ENCODE results near the gene USHBP1.
A peak's percentile ranks its signal among the peaks of the same experiment; 100 is the strongest.

The USHBP1 gene

DNA sequence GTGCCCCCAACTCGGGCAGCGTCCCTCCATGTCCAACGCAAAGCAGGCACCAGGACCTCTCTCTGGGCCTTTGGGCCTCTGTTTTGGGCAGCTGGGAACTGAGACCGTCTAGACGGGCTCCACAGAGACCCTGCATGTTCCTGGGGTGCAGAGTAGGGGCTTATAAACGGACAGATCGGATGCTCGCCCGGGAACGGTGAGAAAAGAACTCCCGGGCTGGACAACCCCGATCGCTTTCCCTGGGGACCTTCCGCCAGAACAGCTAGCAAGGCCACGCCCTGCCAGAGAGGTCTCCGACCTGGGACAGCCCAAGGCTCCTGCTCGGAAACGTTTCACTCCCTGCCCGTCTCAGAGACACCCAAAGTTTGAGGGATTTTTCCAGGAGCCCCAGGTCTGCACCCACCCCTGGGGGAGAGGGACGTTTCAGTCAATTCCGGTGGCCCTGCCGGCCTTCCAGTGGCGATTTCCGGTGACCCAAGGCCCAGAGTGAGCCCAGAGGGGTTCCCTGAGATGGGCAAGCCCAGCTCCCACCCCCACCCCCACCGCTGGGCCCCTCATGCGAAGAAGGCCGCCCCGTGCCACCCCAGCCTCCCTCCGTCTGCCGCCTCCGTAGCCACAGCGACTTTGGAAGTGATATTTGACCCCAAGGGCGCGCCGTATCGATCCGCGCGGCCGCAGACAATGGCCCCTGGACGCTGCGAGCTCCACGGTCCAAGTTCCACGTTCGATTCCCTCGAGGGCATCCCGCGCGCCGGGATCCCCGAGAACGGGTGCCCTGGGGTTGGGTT, 20.5 kb downstream of the USHBP1 start:
- peak overlapping the region; percentile 25 for H3K27ac Mint-ChIP-seq

DNA sequence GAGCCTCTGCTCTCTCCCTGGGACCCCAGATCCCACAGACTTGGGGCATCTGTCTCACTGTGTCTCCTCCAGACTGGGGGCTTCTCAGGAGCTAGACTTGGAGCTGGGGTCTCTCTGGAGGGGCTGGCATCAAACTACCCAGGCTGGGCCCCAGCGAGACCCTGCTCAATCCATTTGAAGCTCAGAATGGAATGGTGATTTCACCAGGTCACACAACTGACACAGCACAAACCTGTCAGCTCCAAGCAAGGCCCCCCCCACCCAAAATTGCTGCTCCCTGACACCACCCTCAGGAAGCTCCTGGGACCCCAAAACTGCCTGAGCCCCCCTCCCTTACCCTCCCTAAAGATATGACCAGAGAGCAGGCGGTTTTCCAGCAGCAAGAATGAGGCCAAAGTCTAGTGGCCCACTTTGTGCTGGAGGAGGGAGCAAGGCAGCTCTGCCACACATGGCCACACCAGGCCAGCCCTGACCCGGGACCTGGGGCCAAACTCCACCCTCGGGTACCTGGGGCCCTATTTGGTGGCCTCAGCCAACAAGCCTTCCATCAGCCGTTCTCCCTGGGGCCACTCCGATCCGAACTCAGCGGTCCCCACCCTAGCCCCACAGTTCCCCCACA, 21.2 kb downstream of the USHBP1 start:
- Mint-ChIP-seq H3K4me1 (peaks cover 16% of the 10 kb centered on the region), H3K27me3 (no peaks in the 10 kb centered on the region), H3K4me3 (peak overlapping the region; percentile 37), H3K36me3 (no peaks in the 10 kb centered on the region), H3K9me3 (no peaks in the 10 kb centered on the region), H3K27ac (peak overlapping the region; percentile 76)
- ATAC-seq (ENCODE audit: low read depth) (no peak), DNase-seq (ENCODE audit: low spot score in 2 of 2) (no peak)

More for the DNA sequence above, 20.5 kb downstream of the USHBP1 start:
- Mint-ChIP-seq H3K4me3 (peak overlapping the region; percentile 71), H3K9me3 (no peaks in the 10 kb centered on the region), H3K36me3 (no peaks in the 10 kb centered on the region), H3K27me3 (no peaks in the 10 kb centered on the region), H3K4me1 (peaks cover 16% of the 10 kb centered on the region)
- DNase-seq (ENCODE audit: low spot score in 2 of 2): no peak
- ATAC-seq (ENCODE audit: low read depth): no peak

- no peak for DNase-seq (ENCODE audit: low spot score in 2 of 2)
- H3K27me3 Mint-ChIP-seq: no peaks in the 10 kb centered on the region
Observed at GRCh38 chr19:17242431-17243208, 21.9 kb downstream of the USHBP1 start.

DNA sequence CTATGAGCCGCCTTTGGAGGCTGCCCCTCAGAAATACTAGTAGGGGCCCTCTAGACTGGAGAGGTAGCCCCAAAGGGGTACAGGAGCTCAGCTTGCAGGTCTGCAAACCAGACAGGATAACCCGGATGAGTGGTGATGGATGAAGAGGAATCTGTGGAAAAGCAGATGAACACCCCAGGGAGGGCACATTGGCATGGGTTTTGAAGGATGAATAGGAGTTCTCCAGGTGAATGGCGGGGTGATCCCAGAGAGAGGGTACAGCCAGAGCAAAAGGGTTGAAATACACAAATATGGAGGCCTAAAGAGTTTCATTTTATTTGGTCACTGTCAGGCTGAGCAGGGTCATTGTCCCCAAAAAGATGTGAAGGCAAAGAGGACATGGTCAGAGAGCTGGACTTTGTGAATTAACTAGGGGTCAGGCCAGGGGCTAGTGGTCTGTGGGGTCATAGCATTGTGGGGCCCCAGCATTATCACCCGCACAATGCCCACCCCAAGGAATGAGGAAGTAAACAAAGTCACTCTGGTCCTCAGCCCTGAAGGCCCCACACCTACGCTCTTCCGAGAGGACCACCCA, 23.6 kb downstream of the USHBP1 start:
- no peaks in the 10 kb centered on the region for H3K36me3 Mint-ChIP-seq
- no peak for DNase-seq (ENCODE audit: low spot score in 2 of 2)
- H3K27me3 Mint-ChIP-seq: no peaks in the 10 kb centered on the region
- H3K4me1 Mint-ChIP-seq: peaks cover 8% of the 10 kb centered on the region
- no peak for ATAC-seq (ENCODE audit: low read depth)
- H3K4me3 Mint-ChIP-seq: no peak overlapping the region
- no peak overlapping the region for H3K27ac Mint-ChIP-seq
- H3K9me3 Mint-ChIP-seq: no peaks in the 10 kb centered on the region

More at GRCh38 chr19:17242431-17243208, 21.9 kb downstream of the USHBP1 start:
- Mint-ChIP-seq H3K36me3 (no peaks in the 10 kb centered on the region), H3K9me3 (no peaks in the 10 kb centered on the region), H3K4me1 (peaks cover 16% of the 10 kb centered on the region), H3K4me3 (no peak overlapping the region), H3K27ac (peak overlapping the region; percentile 76)
- ATAC-seq (ENCODE audit: low read depth): no peak

GRCh38 chr19:17240062-17240752, 24.3 kb downstream of the USHBP1 start:
- Mint-ChIP-seq H3K36me3 (no peaks in the 10 kb centered on the region), H3K27me3 (no peaks in the 10 kb centered on the region), H3K4me3 (no peak overlapping the region), H3K9me3 (no peaks in the 10 kb centered on the region), H3K4me1 (peaks cover 8% of the 10 kb centered on the region), H3K27ac (no peak overlapping the region)
- DNase-seq (ENCODE audit: low spot score in 2 of 2): no peak
- no peak for ATAC-seq (ENCODE audit: low read depth)

GRCh38 chr19:17237747-17238706, 26.5 kb downstream of the USHBP1 start:
- Mint-ChIP-seq H3K27ac (no peak overlapping the region), H3K4me1 (peaks cover 6% of the 10 kb centered on the region), H3K36me3 (no peaks in the 10 kb centered on the region), H3K4me3 (peak overlapping the region; percentile 55), H3K27me3 (no peaks in the 10 kb centered on the region), H3K9me3 (no peaks in the 10 kb centered on the region)
- ATAC-seq (ENCODE audit: low read depth): no peak
- no peak for DNase-seq (ENCODE audit: low spot score in 2 of 2)

- no peaks in the 10 kb centered on the region for H3K27me3 Mint-ChIP-seq
- ATAC-seq (ENCODE audit: low read depth) (no peak), DNase-seq (ENCODE audit: low spot score in 2 of 2) (no peak)
- H3K4me1 Mint-ChIP-seq: peaks cover 2% of the 10 kb centered on the region
- H3K27ac Mint-ChIP-seq: no peak overlapping the region
- H3K4me3 Mint-ChIP-seq: peak overlapping the region; percentile 55
- no peaks in the 10 kb centered on the region for H3K9me3 Mint-ChIP-seq
- peaks cover under 1% of the 10 kb centered on the region for H3K36me3 Mint-ChIP-seq
Observed at GRCh38 chr19:17236811-17237543, 27.6 kb downstream of the USHBP1 start.

GRCh38 chr19:17235971-17236777, 28.4 kb downstream of the USHBP1 start:
- no peak for DNase-seq (ENCODE audit: low spot score in 2 of 2)
- peaks cover 2% of the 10 kb centered on the region for H3K4me1 Mint-ChIP-seq
- H3K9me3 Mint-ChIP-seq: no peaks in the 10 kb centered on the region
- H3K36me3 Mint-ChIP-seq: peaks cover 2% of the 10 kb centered on the region
- peak; percentile 2 for ATAC-seq (ENCODE audit: low read depth)
- H3K27ac Mint-ChIP-seq: no peak overlapping the region
- no peaks in the 10 kb centered on the region for H3K27me3 Mint-ChIP-seq
- peak overlapping the region; percentile 60 for H3K4me3 Mint-ChIP-seq

DNA sequence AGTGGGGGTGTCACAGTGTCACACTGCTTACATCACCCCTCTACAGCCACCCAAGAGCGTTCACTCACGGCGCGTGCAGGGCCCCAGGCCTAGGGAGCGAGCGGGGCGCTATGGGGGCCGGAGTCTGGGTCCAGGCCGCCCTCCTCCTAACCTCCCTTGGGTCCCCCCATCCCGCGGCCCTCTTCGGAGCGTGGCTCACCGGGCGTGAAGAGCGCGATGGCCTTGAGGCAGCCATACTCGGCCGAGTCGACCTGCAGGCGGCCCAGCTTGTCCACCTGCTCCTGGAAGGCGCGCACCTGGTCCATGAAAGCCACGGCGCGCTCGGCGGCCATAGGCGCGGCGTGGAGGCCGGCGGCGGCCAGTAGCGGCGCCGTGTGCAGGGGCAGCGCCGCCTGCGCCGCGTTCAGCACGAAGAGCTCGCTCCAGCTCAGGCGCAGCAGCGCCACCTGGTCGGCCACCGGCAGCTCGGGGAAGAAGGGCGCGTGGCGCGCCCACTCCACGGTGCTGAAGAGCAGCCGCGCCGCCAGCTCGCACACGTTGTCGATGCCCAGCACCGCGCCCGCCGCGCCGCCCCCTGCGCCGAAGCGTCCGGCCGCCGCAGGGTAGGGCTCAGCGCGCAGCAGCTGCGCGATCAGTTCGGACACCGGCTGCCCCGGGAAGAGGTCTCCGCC, 29.1 kb downstream of the USHBP1 start:
- Mint-ChIP-seq H3K4me3 (peak overlapping the region; percentile 60), H3K4me1 (peaks cover 2% of the 10 kb centered on the region), H3K9me3 (no peaks in the 10 kb centered on the region), H3K36me3 (peaks cover 2% of the 10 kb centered on the region), H3K27ac (no peak overlapping the region), H3K27me3 (no peaks in the 10 kb centered on the region)
- DNase-seq (ENCODE audit: low spot score in 2 of 2): peak; percentile 61 to 72
- ATAC-seq (ENCODE audit: low read depth): peak; percentile 92

- peak; percentile 65 for ATAC-seq (ENCODE audit: low read depth)
- peaks cover 2% of the 10 kb centered on the region for H3K4me1 Mint-ChIP-seq
- H3K27ac Mint-ChIP-seq: no peak overlapping the region
- no peaks in the 10 kb centered on the region for H3K27me3 Mint-ChIP-seq
- peak overlapping the region; percentile 60 for H3K4me3 Mint-ChIP-seq
- peak; percentile 49 to 66 for DNase-seq (ENCODE audit: low spot score in 2 of 2)
- H3K9me3 Mint-ChIP-seq: no peaks in the 10 kb centered on the region
- H3K36me3 Mint-ChIP-seq: peaks cover 2% of the 10 kb centered on the region
Observed at GRCh38 chr19:17234911-17235299, 29.6 kb downstream of the USHBP1 start.

DNA sequence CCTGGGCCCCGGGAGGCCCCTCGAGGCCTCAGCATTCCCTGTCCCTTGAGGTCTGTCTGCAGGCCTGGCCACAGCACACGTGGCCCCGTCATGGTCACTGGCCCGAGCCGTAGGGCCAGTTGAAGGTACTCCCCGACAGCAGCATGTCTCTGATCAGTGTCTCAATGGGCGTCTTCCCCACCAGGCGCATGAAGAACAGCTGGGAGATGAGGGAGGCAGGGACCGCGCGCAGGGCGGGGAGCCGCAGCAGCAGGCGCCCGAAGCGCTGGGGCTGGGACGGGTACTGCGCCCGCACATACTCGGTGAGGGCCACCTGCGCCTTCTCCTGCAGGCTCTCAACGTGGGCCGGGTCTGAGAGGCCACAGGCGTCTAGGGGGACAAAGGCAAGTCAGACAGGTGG, 32.3 kb downstream of the USHBP1 start:
- Mint-ChIP-seq H3K27me3 (no peaks in the 10 kb centered on the region), H3K4me3 (no peak overlapping the region), H3K27ac (no peak overlapping the region), H3K4me1 (peaks cover 2% of the 10 kb centered on the region), H3K9me3 (no peaks in the 10 kb centered on the region), H3K36me3 (peaks cover 2% of the 10 kb centered on the region)
- ATAC-seq (ENCODE audit: low read depth) (no peak), DNase-seq (ENCODE audit: low spot score in 2 of 2) (no peak)

All from memory B cell (primary cell).